HepG2 (cell line): Measurements from ENCODE around the gene ZBTB48. TPM values are rescaled to one million over a fixed set of nuclear protein-coding genes. Genes with fewer than 3 reads are reported as not detected.

ENCODE experiments used
- CAMTA2 ChIP-seq: sonication (generic); formaldehyde crosslinking; IDR thresholded peaks from 2 replicates; pipeline ENCODE4 v1.4.0; 2020; ENCODE audit warnings: mild to moderate bottlenecking, missing genetic modification reagents, borderline replicate concordance
- CCDC6 ChIP-seq: sonication (generic); formaldehyde crosslinking; IDR thresholded peaks from 2 replicates; pipeline ENCODE4 v1.8.1; 2022; ENCODE audit warnings: mild to moderate bottlenecking, missing genetic modification reagents, moderate library complexity
- EED ChIP-seq: sonication (generic); formaldehyde crosslinking; IDR thresholded peaks from 2 replicates; pipeline ENCODE4 v1.5.0; 2020; ENCODE audit warnings: mild to moderate bottlenecking, missing genetic modification reagents
- FOXA1 ChIP-seq, 2 experiments: fragments of 450-650 bp in 1 of 2; sonication (generic) in 1 of 2; formaldehyde crosslinking in 1 of 2; IDR thresholded peaks; 2 replicates each; pipeline versions ENCODE4 v1.4.0 to v1.6.1; 2016 to 2020; ENCODE audit warnings: missing genetic modification reagents in 1 of 2
- FOXM1 ChIP-seq: sonication (generic); formaldehyde crosslinking; IDR thresholded peaks from 2 replicates; pipeline ENCODE4 v1.5.0; 2020; ENCODE audit warnings: missing genetic modification reagents
- HNF4G ChIP-seq, 2 experiments: sonication (generic) in 1 of 2; formaldehyde crosslinking in 1 of 2; IDR thresholded peaks; 2 replicates each; pipeline versions ENCODE4 v1.4.0 to v1.6.1; 2011 to 2020; ENCODE audit warnings: borderline replicate concordance in 2 of 2, low read depth in 2 of 2, mild to moderate bottlenecking in 2 of 2, low read length in 1 of 2, missing genetic modification reagents in 1 of 2, moderate library complexity in 1 of 2
- MEF2D ChIP-seq: sonication (generic); formaldehyde crosslinking; IDR thresholded peaks from 2 replicates; pipeline ENCODE4 v1.5.1; 2020; ENCODE audit warnings: mild to moderate bottlenecking, missing genetic modification reagents
- NFKBIZ ChIP-seq: IDR thresholded peaks from 2 replicates; pipeline ENCODE4 v1.6.1; 2018; ENCODE audit warnings: missing genetic modification reagents, missing compliant biosample characterization
- PHF21A ChIP-seq: sonication (generic); formaldehyde crosslinking; IDR thresholded peaks from 2 replicates; pipeline ENCODE4 v1.5.0; 2020; ENCODE audit warnings: mild to moderate bottlenecking, missing genetic modification reagents
- POLR2AphosphoS2 ChIP-seq: IDR thresholded peaks from 2 replicates; pipeline ENCODE4 v1.6.1; 2011; ENCODE audit warnings: low read depth, low read length, improper control_type of control experiment
- PRMT3 ChIP-seq: sonication (generic); formaldehyde crosslinking; IDR thresholded peaks from 2 replicates; pipeline ENCODE4 v1.8.1; 2022; ENCODE audit warnings: low read depth, mild to moderate bottlenecking, moderate library complexity, missing genetic modification reagents, borderline replicate concordance
- PRPF4 ChIP-seq: fragments of 200-400 bp; formaldehyde crosslinking; IDR thresholded peaks from 2 replicates; pipeline ENCODE4 v1.6.1; 2016; ENCODE audit warnings: low read length, low read depth; ENCODE audit not compliant: poor library complexity, severe bottlenecking
- ZEB1 ChIP-seq: IDR thresholded peaks from 2 replicates; pipeline ENCODE4 v1.6.1; 2012; ENCODE audit warnings: mild to moderate bottlenecking, low read depth, inconsistent platforms; ENCODE audit not compliant: insufficient replicate concordance
- ZNF232 ChIP-seq: sonication (generic); formaldehyde crosslinking; IDR thresholded peaks from 2 replicates; pipeline ENCODE4 v1.4.0; 2020; ENCODE audit warnings: missing genetic modification reagents, borderline replicate concordance
- ZNF33A ChIP-seq: sonication (generic); formaldehyde crosslinking; IDR thresholded peaks from 2 replicates; pipeline ENCODE4 v1.5.1; 2020; ENCODE audit warnings: missing genetic modification reagents, mild to moderate bottlenecking, moderate library complexity, borderline replicate concordance
- ZNF773 ChIP-seq: sonication (generic); formaldehyde crosslinking; IDR thresholded peaks from 2 replicates; pipeline ENCODE4 v1.4.0; 2020; ENCODE audit warnings: missing genetic modification reagents, borderline replicate concordance
- ZNF891 ChIP-seq: sonication (generic); formaldehyde crosslinking; IDR thresholded peaks from 2 replicates; pipeline ENCODE4 v1.5.0; 2020; ENCODE audit warnings: mild to moderate bottlenecking, missing genetic modification reagents
- ZSCAN31 ChIP-seq: sonication (generic); formaldehyde crosslinking; IDR thresholded peaks from 2 replicates; pipeline ENCODE4 v1.5.0; 2020; ENCODE audit warnings: low read depth, mild to moderate bottlenecking, missing genetic modification reagents
- polyA plus RNA-seq, 8 experiments: library from polyadenylated mRNA; depleted of rRNA in 3 of 8; stranded (reverse) in 7 of 8; unstranded in 1 of 8; fragments of >200 nt; fragmentation: Illumina TruSeq in 4 of 8; extraction: Trizol in 4 of 8; gene quantifications; 2 replicates each; pipeline versions ENCODE4 v1.2.1 to v1.2.3, GENCODE V29; 2011 to 2016; ENCODE audit warnings: low read depth in 4 of 8, missing spikeins in 1 of 8, mixed read lengths in 1 of 8; ENCODE audit not compliant: insufficient read depth in 1 of 8
- total RNA-seq, 5 experiments: library from RNA; depleted of rRNA; stranded (reverse); fragments of >200 nt; fragmentation: Illumina TruSeq; extraction: Trizol; gene quantifications; 2 replicates each; pipeline ENCODE4 v1.2.3, GENCODE V29; 2016; ENCODE audit warnings: low read depth in 1 of 5
- TF ChIP-seq, protein P1 (sequence below): sonication (generic); formaldehyde crosslinking; IDR thresholded peaks from 2 replicates; pipeline ENCODE4 v1.4.0; 2020; ENCODE audit warnings: mild to moderate bottlenecking, missing genetic modification reagents
- TF ChIP-seq, protein P2 (sequence below): sonication (generic); formaldehyde crosslinking; conservative IDR thresholded peaks from 2 replicates; pipeline ENCODE4 v1.4.0; 2020; ENCODE audit warnings: missing genetic modification reagents
- TF ChIP-seq, protein P3 (sequence below): sonication (generic); formaldehyde crosslinking; IDR thresholded peaks from 2 replicates; pipeline ENCODE4 v1.4.0; 2020; ENCODE audit warnings: mild to moderate bottlenecking, missing genetic modification reagents
- TF ChIP-seq, protein P4 (sequence below): sonication (generic); formaldehyde crosslinking; IDR thresholded peaks from 2 replicates; pipeline ENCODE4 v1.4.0; 2020; ENCODE audit warnings: mild to moderate bottlenecking, missing genetic modification reagents

Gene ZBTB48
- total and polyA plus RNA-seq, 2 of the 13 experiments (the other 11 are each of a cell fraction or from before 2014, with no cell fraction given): 13.0 to 17.1 TPM

DNA sequence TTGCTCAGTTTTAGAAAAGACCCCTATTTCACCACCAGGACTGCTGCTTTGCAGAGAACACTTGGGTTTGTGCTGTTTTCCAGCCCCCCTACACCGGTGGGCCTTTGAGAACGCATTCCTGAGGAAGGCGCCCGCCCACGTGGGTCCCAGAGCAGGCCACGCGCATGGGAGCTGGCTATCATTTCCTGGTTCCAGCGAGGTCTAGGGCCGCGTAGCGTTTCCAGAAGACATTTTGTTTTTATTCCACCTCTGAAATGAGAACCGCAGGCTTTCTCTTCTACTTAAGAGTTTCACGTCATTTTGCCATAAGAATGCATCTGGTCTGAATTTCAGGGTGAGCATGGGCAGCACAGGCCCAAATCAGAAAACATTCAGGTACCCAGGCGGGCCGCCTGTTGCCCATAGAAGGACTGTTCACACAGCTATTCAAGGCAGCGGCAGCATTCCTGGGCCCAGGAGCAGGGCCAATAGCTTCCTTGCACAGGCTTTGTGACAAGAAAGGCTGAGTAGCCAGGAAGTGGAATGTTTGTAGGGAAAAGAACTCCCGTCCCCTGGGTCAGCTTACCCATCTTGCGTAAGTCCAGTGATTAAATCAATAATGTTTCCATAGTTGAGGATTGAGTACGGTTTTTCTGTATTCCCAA is 24.2 kb downstream of the ZBTB48 start (continued):
- TF ChIP-seq, protein P1, sequence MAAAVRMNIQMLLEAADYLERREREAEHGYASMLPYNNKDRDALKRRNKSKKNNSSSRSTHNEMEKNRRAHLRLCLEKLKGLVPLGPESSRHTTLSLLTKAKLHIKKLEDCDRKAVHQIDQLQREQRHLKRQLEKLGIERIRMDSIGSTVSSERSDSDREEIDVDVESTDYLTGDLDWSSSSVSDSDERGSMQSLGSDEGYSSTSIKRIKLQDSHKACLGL (CRISPR knock-in tag): no peak; the same call in 1 of the 2 replicates
- TF ChIP-seq PHF21A (CRISPR knock-in tag) (peak; percentile 85), ZNF232 (CRISPR knock-in tag) (no peak), POLR2AphosphoS2 (no peak; the same call in 1 of the 2 replicates), HNF4G (IDR thresholded peaks at IDR 0.05; ENCODE audit: borderline replicate concordance, low read depth, low read length) (peak; percentile 57; the same call in 1 of the 2 replicates), HNF4G (CRISPR knock-in tag; IDR thresholded peaks at IDR 0.05; ENCODE audit: borderline replicate concordance, low read depth) (no peak), FOXM1 (no peak), FOXA1 (IDR thresholded peaks at IDR 0.05) (no peak), FOXA1 (CRISPR knock-in tag; IDR thresholded peaks at IDR 0.05) (peak; percentile 47), ZNF773 (CRISPR knock-in tag) (no peak), NFKBIZ (CRISPR knock-in tag) (no peak; the same call in 1 of the 2 replicates), ZEB1 (peak; percentile 29), ZSCAN31 (CRISPR knock-in tag) (no peak), ZNF891 (CRISPR knock-in tag) (no peak), ZNF33A (CRISPR knock-in tag) (no peak; the same call in 1 of the 2 replicates), PRMT3 (CRISPR knock-in tag) (no peak), EED (CRISPR knock-in tag) (no peak), MEF2D (CRISPR knock-in tag) (peak; percentile 39; the same call in 1 of the 2 replicates), CAMTA2 (0 out of 2 replicates have a peak, but pooled peaks have one; percentile 6), CCDC6 (CRISPR knock-in tag) (peak; percentile 61; the same call in 1 of the 2 replicates), PRPF4 (no peak)
- TF ChIP-seq, protein P2, sequence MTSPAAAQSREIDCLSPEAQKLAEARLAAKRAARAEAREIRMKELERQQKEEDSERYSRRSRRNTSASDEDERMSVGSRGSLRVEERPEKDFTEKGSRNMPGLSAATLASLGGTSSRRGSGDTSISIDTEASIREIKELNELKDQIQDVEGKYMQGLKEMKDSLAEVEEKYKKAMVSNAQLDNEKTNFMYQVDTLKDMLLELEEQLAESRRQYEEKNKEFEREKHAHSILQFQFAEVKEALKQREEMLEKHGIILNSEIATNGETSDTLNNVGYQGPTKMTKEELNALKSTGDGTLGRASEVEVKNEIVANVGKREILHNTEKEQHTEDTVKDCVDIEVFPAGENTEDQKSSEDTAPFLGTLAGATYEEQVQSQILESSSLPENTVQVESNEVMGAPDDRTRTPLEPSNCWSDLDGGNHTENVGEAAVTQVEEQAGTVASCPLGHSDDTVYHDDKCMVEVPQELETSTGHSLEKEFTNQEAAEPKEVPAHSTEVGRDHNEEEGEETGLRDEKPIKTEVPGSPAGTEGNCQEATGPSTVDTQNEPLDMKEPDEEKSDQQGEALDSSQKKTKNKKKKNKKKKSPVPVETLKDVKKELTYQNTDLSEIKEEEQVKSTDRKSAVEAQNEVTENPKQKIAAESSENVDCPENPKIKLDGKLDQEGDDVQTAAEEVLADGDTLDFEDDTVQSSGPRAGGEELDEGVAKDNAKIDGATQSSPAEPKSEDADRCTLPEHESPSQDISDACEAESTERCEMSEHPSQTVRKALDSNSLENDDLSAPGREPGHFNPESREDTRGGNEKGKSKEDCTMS (CRISPR knock-in tag): no peak
- TF ChIP-seq, protein P3, sequence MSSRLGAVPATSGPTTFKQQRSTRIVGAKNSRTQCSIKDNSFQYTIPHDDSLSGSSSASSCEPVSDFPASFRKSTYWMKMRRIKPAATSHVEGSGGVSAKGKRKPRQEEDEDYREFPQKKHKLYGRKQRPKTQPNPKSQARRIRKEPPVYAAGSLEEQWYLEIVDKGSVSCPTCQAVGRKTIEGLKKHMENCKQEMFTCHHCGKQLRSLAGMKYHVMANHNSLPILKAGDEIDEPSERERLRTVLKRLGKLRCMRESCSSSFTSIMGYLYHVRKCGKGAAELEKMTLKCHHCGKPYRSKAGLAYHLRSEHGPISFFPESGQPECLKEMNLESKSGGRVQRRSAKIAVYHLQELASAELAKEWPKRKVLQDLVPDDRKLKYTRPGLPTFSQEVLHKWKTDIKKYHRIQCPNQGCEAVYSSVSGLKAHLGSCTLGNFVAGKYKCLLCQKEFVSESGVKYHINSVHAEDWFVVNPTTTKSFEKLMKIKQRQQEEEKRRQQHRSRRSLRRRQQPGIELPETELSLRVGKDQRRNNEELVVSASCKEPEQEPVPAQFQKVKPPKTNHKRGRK (CRISPR knock-in tag): no peak
- TF ChIP-seq, protein P4, sequence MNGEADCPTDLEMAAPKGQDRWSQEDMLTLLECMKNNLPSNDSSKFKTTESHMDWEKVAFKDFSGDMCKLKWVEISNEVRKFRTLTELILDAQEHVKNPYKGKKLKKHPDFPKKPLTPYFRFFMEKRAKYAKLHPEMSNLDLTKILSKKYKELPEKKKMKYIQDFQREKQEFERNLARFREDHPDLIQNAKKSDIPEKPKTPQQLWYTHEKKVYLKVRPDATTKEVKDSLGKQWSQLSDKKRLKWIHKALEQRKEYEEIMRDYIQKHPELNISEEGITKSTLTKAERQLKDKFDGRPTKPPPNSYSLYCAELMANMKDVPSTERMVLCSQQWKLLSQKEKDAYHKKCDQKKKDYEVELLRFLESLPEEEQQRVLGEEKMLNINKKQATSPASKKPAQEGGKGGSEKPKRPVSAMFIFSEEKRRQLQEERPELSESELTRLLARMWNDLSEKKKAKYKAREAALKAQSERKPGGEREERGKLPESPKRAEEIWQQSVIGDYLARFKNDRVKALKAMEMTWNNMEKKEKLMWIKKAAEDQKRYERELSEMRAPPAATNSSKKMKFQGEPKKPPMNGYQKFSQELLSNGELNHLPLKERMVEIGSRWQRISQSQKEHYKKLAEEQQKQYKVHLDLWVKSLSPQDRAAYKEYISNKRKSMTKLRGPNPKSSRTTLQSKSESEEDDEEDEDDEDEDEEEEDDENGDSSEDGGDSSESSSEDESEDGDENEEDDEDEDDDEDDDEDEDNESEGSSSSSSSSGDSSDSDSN (CRISPR knock-in tag): 0 out of 2 replicates have a peak, but pooled peaks have one; percentile 28
